Astrocyte of the spinal cord (primary cell): ENCODE data around the gene RPS16.
A peak's percentile ranks its signal among the peaks of the same experiment; 100 is the strongest.

Experiments
- DNase-seq: peaks from one replicate; pipeline ENCODE4 v3.0.0; 2011; ENCODE audit warnings: low read depth, low spot score
- H3K4me3 ChIP-seq: 2 replicates; pipeline ENCODE4 v1.5.1; 2011; ENCODE audit warnings: low read depth, mild to moderate bottlenecking, low read length, moderate library complexity
- in situ Hi-C: cut with HindIII; loops from 2 replicates; pipeline ENCODE4 v1.10.0; 2017; ENCODE audit warnings: low sequenced_read_pairs
- TF ChIP-seq, protein P1 (sequence below): IDR thresholded peaks from 2 replicates; pipeline ENCODE4 v1.5.1; 2012; ENCODE audit warnings: low read depth, mild to moderate bottlenecking, low read length, inconsistent platforms

RPS16 gene

DNA sequence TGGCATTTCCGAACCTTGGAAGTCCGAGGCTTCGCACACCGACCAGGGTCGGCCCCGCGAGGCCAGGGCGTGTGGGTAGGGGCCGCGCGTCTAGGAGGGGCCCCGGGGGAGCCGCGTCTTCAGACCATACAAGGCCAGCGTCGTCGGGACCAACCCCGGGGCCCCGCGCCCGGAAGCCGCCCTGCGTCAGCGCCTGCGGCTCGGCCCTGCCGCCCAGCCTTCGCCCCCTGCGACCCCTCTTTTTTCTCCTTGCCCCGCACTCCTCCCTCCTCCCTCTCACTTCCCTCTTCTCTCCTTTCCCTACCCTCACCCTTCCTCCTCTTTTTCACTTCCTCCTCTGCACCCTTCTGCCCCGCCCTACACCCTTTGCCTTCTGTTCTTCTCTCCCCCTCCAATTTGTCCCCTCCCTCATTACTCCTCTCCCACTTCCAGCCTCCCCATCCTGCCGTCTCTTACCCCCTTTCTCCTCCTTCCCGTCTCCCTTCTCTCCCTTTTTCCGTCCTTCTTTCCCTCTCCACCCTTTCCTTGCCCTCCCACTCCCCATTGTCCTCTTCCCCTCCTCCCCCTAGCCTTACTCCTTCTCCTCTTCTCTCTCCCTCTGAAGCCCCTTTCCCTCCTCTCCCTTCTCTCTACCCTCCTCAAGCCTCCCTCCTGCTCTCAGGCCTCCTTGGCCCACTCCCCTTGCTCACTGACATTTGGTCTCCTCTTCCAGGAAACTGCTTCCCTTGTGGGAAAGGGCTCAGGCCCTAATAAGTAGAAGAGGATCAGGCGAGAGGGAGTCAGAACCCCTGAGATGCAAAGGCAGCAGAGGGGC is 25.5 kb downstream of the RPS16 start:
- DNase-seq = peak; percentile 83
- peak overlapping the region; percentile 98 for H3K4me3 ChIP-seq
- in situ Hi-C loops = no loop called here
- TF ChIP-seq, protein P1, sequence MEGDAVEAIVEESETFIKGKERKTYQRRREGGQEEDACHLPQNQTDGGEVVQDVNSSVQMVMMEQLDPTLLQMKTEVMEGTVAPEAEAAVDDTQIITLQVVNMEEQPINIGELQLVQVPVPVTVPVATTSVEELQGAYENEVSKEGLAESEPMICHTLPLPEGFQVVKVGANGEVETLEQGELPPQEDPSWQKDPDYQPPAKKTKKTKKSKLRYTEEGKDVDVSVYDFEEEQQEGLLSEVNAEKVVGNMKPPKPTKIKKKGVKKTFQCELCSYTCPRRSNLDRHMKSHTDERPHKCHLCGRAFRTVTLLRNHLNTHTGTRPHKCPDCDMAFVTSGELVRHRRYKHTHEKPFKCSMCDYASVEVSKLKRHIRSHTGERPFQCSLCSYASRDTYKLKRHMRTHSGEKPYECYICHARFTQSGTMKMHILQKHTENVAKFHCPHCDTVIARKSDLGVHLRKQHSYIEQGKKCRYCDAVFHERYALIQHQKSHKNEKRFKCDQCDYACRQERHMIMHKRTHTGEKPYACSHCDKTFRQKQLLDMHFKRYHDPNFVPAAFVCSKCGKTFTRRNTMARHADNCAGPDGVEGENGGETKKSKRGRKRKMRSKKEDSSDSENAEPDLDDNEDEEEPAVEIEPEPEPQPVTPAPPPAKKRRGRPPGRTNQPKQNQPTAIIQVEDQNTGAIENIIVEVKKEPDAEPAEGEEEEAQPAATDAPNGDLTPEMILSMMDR = no peak

DNA sequence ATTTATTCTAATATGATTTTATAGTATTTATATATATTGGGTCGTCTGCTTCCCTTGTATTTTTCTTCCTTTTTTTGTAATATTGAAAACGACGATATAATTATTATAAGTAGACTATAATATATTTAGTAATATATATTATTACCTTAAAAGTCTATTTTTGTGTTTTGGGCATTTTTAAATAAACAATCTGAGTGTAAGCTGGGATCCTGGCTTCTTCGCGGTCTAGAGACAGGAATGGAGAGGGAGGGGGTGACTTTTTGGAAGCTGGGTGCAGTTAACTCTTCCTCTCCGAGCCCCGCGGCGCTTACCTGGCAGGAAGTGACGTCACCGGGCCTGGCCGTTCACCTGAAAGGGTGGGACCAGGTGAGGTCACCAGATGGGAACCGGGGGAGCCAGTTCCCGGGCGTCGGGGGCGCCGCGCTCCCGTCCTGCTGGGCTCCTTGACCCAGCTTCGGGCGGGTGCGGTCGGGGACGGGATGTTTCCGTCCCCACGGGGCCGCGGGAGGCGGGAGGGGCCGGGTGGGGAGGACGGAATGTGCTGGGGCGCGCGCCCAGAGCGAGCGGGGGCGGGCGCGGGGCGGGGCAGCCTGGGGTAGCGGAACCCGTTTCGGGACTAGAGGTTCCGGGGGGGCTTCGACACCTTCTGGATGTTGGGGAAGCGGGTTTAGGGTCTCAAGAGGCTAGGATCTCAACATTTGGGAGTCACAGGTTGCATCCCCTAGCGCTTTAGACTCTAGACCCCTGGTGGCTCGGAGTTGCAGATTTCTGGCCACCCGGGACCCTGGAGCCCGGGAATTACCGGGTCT is 26.3 kb downstream of the RPS16 start:
- DNase-seq = peak; percentile 74

DNA sequence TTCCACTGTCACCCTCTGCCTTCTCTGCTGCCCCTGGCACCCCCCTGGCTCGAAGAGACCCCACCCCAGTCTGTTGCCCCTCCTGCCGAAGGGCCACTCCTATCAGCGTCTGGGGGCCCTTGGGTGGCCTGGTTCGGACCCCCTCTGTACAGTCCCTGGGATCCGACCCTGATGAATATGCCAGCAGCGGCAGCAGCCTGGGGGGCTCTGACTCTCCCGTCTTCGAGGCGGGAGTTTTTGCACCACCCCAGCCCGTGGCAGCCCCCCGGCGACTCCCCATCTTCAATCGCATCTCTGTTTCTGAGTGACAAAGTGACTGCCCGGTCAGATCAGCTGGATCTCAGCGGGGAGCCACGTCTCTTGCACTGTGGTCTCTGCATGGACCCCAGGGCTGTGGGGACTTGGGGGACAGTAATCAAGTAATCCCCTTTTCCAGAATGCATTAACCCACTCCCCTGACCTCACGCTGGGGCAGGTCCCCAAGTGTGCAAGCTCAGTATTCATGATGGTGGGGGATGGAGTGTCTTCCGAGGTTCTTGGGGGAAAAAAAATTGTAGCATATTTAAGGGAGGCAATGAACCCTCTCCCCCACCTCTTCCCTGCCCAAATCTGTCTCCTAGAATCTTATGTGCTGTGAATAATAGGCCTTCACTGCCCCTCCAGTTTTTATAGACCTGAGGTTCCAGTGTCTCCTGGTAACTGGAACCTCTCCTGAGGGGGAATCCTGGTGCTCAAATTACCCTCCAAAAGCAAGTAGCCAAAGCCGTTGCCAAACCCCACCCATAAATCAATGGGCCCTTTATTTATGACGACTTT is 27.1 kb downstream of the RPS16 start:
- TF ChIP-seq, protein P1 = no peak
- in situ Hi-C loops = no loop called here
- H3K4me3 ChIP-seq = peak overlapping the region; percentile 98
- peak; percentile 56 for DNase-seq

More for the DNA sequence above, 26.3 kb downstream of the RPS16 start:
- in situ Hi-C loops = no loop called here
- TF ChIP-seq, protein P1 = peak; percentile 3
- H3K4me3 ChIP-seq = peak overlapping the region; percentile 98

DNA sequence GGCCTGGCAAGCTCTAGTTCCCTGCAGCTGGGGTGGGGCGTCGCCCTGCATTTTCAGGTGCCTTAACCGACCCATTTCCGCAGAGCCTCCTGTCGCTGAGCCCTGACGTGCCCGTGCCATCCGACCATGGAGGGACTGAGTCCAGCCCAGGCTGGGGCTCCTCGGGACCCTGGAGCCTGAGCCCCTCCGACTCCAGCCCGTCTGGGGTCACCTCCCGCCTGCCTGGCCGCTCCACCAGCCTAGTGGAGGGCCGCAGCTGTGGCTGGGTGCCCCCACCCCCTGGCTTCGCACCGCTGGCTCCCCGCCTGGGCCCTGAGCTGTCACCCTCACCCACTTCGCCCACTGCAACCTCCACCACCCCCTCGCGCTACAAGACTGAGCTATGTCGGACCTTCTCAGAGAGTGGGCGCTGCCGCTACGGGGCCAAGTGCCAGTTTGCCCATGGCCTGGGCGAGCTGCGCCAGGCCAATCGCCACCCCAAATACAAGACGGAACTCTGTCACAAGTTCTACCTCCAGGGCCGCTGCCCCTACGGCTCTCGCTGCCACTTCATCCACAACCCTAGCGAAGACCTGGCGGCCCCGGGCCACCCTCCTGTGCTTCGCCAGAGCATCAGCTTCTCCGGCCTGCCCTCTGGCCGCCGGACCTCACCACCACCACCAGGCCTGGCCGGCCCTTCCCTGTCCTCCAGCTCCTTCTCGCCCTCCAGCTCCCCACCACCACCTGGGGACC is 27.9 kb downstream of the RPS16 start:
- in situ Hi-C loops = no loop called here
- DNase-seq = no peak
- peak overlapping the region; percentile 98 for H3K4me3 ChIP-seq
- TF ChIP-seq, protein P1 = no peak

DNA sequence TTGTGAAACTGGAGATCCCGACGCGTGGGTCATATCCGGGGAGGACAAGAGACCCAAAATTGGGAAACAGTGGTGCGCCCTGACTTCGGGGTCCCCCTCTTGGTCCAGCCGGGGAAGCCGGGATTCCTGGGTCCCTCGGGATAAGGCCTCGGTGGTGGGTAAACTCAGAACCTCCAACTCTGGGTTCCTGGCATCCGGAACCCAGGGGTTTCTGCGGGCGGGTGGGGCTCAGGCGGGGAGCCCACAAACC is 28.4 kb downstream of the RPS16 start:
- H3K4me3 ChIP-seq = peak overlapping the region; percentile 98
- in situ Hi-C loops = no loop called here
- TF ChIP-seq, protein P1 = no peak
- no peak for DNase-seq
